Measurements from ENCODE around the gene PRLR. TPM values are rescaled to one million over a fixed set of nuclear protein-coding genes. Genes with fewer than 3 reads are reported as not detected.

Gene PRLR
- total RNA-seq, 2 donors from 2014 or later = 6.2 to 7.9 TPM

- no peak overlapping the region for H3K27ac ChIP-seq
- no peaks in the 10 kb centered on the region for H3K9me3 ChIP-seq
- H3K4me3 ChIP-seq = no peak overlapping the region
- ATAC-seq (no peak), DNase-seq (no peak)
- no peaks in the 10 kb centered on the region for H3K36me3 ChIP-seq (replicated peaks in 1 of 2; ENCODE audit: insufficient read depth in 1 of 2, low read depth in 2 of 2)
- no peaks in the 10 kb centered on the region for H3K27me3 ChIP-seq
- intact Hi-C loops (cut with DNase I) = no loop called here
- 84 to 85% methylated on average over 3 of the region's 3 CpGs for WGBS, 2 donors
- TF ChIP-seq CTCF (IDR thresholded peaks at IDR 0.05) (no peak), POLR2A (IDR thresholded peaks at IDR 0.05) (no peak)
- no peaks in the 10 kb centered on the region for H3K4me1 ChIP-seq
Observed at GRCh38 chr5:35058374-35058788, 171.9 kb downstream of the PRLR start.

GRCh38 chr5:35056686-35057085, 173.6 kb downstream of the PRLR start:
- no peaks in the 10 kb centered on the region for H3K36me3 ChIP-seq (replicated peaks in 1 of 2; ENCODE audit: insufficient read depth in 1 of 2, low read depth in 2 of 2)
- no peak for TF ChIP-seq CTCF (IDR thresholded peaks at IDR 0.05)
- no peak for TF ChIP-seq POLR2A (IDR thresholded peaks at IDR 0.05)
- no peak overlapping the region for H3K4me3 ChIP-seq
- no peak overlapping the region for H3K27ac ChIP-seq
- ATAC-seq (no peak), DNase-seq (no peak)
- no peaks in the 10 kb centered on the region for H3K9me3 ChIP-seq
- intact Hi-C loops (cut with DNase I) = no loop called here
- no peaks in the 10 kb centered on the region for H3K27me3 ChIP-seq
- H3K4me1 ChIP-seq = no peaks in the 10 kb centered on the region
- WGBS, 2 donors = 70 to 77% methylated on average over 2 of the region's 2 CpGs

- no peak for ATAC-seq
Observed at GRCh38 chr5:35052838-35053237, 177.4 kb downstream of the PRLR start.

GRCh38 chr5:35050541-35051126, 179.7 kb downstream of the PRLR start:
- Histone ChIP-seq H3K27ac (no peak overlapping the region), H3K4me1 (peaks cover 10% of the 10 kb centered on the region), H3K9me3 (no peaks in the 10 kb centered on the region), H3K27me3 (no peaks in the 10 kb centered on the region), H3K4me3 (no peak overlapping the region), H3K36me3 (replicated peaks in 1 of 2; ENCODE audit: insufficient read depth in 1 of 2, low read depth in 2 of 2) (no peaks in the 10 kb centered on the region)
- WGBS, 2 donors = 37 to 41% methylated on average over 3 of the region's 3 CpGs
- no peak for TF ChIP-seq CTCF (IDR thresholded peaks at IDR 0.05)
- TF ChIP-seq POLR2A (IDR thresholded peaks at IDR 0.05) = no peak
- DNase-seq = no peak
- ATAC-seq = no peak
- intact Hi-C loops (cut with DNase I) = no loop called here

More at GRCh38 chr5:35052838-35053237, 177.4 kb downstream of the PRLR start:
- Histone ChIP-seq H3K9me3 (no peaks in the 10 kb centered on the region), H3K27ac (no peak overlapping the region), H3K36me3 (replicated peaks in 1 of 2; ENCODE audit: insufficient read depth in 1 of 2, low read depth in 2 of 2) (no peaks in the 10 kb centered on the region), H3K27me3 (no peaks in the 10 kb centered on the region), H3K4me3 (no peak overlapping the region), H3K4me1 (peaks cover 10% of the 10 kb centered on the region)
- no peak for DNase-seq
- intact Hi-C loops (cut with DNase I) = no loop called here
- 77 to 83% methylated on average over 4 of the region's 4 CpGs for WGBS, 2 donors
- no peak for TF ChIP-seq POLR2A (IDR thresholded peaks at IDR 0.05)
- TF ChIP-seq CTCF (IDR thresholded peaks at IDR 0.05) = no peak

GRCh38 chr5:35048910-35049309, 181.4 kb downstream of the PRLR start:
- TF ChIP-seq POLR2A (IDR thresholded peaks at IDR 0.05) (no peak), CTCF (IDR thresholded peaks at IDR 0.05) (no peak)
- intact Hi-C loops (cut with DNase I) = no loop called here
- peaks cover 10% of the 10 kb centered on the region for H3K4me1 ChIP-seq
- H3K36me3 ChIP-seq (replicated peaks in 1 of 2; ENCODE audit: insufficient read depth in 1 of 2, low read depth in 2 of 2) = no peaks in the 10 kb centered on the region
- no peaks in the 10 kb centered on the region for H3K9me3 ChIP-seq
- DNase-seq (no peak), ATAC-seq (no peak)
- 71 to 75% methylated on average over 1 of the region's 1 CpG for WGBS, 2 donors
- H3K27me3 ChIP-seq = no peaks in the 10 kb centered on the region
- H3K4me3 ChIP-seq = no peak overlapping the region
- no peak overlapping the region for H3K27ac ChIP-seq

All from body of pancreas (tissue), 4 donors.